WTC11 (cell line): Measurements from ENCODE around the gene GPR62. TPM values are rescaled to one million over a fixed set of nuclear protein-coding genes. Genes with fewer than 3 reads are reported as not detected.

ENCODE experiments used
- ATAC-seq: fragments of 200-7000 bp; cut with Tn5 transposase; 2 replicates; pipeline ENCODE4 v1.10.0; 2021; ENCODE audit warnings: mild to moderate bottlenecking, moderate library complexity
- CTCF ChIA-PET: fragments of 300-600 bp; sonication (Branson Sonifier 250); formaldehyde crosslinking; loops from one replicate; lab custom pipeline; 2021; ENCODE audit warnings: antibody characterized with exemption; lab: Charles Lee
- POLR2A ChIA-PET: fragments of 350-600 bp; sonication (Branson Sonifier 250); formaldehyde crosslinking; loops from one replicate; lab custom pipeline; 2021; ENCODE audit warnings: antibody characterized with exemption; lab: Charles Lee
- DNase-seq: peaks from one replicate; pipeline ENCODE4 v3.0.0; 2021; ENCODE audit warnings: low spot score
- H3K27ac Mint-ChIP-seq: 2 replicates; pipeline ENCODE4 v1.8.0; 2021; ENCODE audit warnings: mixed read lengths
- H3K27me3 Mint-ChIP-seq: 2 replicates; pipeline ENCODE4 v1.8.0; 2021; ENCODE audit warnings: low read depth, mild to moderate bottlenecking, moderate library complexity, mixed read lengths
- H3K36me3 Mint-ChIP-seq: 2 replicates; pipeline ENCODE4 v1.8.0; 2021; ENCODE audit warnings: mixed read lengths
- H3K4me1 Mint-ChIP-seq: 2 replicates; pipeline ENCODE4 v1.8.0; 2022; ENCODE audit warnings: mixed read lengths
- H3K4me3 Mint-ChIP-seq: 2 replicates; pipeline ENCODE4 v1.8.0; 2021; ENCODE audit warnings: mild to moderate bottlenecking, moderate library complexity, mixed read lengths
- H3K9me3 Mint-ChIP-seq: 2 replicates; pipeline ENCODE4 v1.8.0; 2021; ENCODE audit warnings: mixed read lengths
- CREB1 ChIP-seq: sonication (generic); formaldehyde crosslinking; IDR thresholded peaks from 2 replicates; pipeline ENCODE4 v1.8.0; 2023; ENCODE audit warnings: mild to moderate bottlenecking, missing genetic modification reagents
- FOXP1 ChIP-seq: sonication (generic); formaldehyde crosslinking; IDR thresholded peaks from 2 replicates; pipeline ENCODE4 v1.8.0; 2022; ENCODE audit warnings: missing genetic modification reagents, mild to moderate bottlenecking, moderate library complexity, borderline replicate concordance
- HMGA2 ChIP-seq: fragments of 250-450 bp; sonication (Bioruptor Pico); IDR thresholded peaks from 2 replicates; pipeline ENCODE4 v1.4.0; 2021; ENCODE audit warnings: mild to moderate bottlenecking, moderate library complexity
- MXD4 ChIP-seq: fragments of 250-450 bp; sonication (Bioruptor Pico); IDR thresholded peaks from 2 replicates; pipeline ENCODE4 v1.8.0; 2021; ENCODE audit warnings: mild to moderate bottlenecking, moderate library complexity, borderline replicate concordance
- MYBL2 ChIP-seq: sonication (generic); formaldehyde crosslinking; IDR thresholded peaks from 2 replicates; pipeline ENCODE4 v1.8.1; 2023; ENCODE audit warnings: mild to moderate bottlenecking, moderate library complexity, missing genetic modification reagents
- NFYB ChIP-seq: sonication (generic); formaldehyde crosslinking; conservative IDR thresholded peaks from 2 replicates; pipeline ENCODE4 v1.8.0; 2022; ENCODE audit warnings: low read depth, missing genetic modification reagents
- NR2C2 ChIP-seq: sonication (generic); formaldehyde crosslinking; IDR thresholded peaks from 2 replicates; pipeline ENCODE4 v1.8.0; 2022; ENCODE audit warnings: mild to moderate bottlenecking, missing genetic modification reagents
- NR3C1 ChIP-seq: sonication (generic); formaldehyde crosslinking; conservative IDR thresholded peaks from 2 replicates; pipeline ENCODE4 v1.8.1; 2023; ENCODE audit warnings: low read depth, mild to moderate bottlenecking, missing genetic modification reagents
- OVOL2 ChIP-seq: fragments of 250-450 bp; sonication (Bioruptor Pico); IDR thresholded peaks from 2 replicates; pipeline ENCODE4 v1.9.0; 2021; ENCODE audit warnings: mild to moderate bottlenecking, borderline replicate concordance
- RORB ChIP-seq: fragments of 250-450 bp; sonication (Bioruptor Pico); IDR thresholded peaks from 2 replicates; pipeline ENCODE4 v1.9.0; 2021; ENCODE audit warnings: mild to moderate bottlenecking
- SP1 ChIP-seq: sonication (generic); formaldehyde crosslinking; conservative IDR thresholded peaks from 2 replicates; pipeline ENCODE4 v1.8.1; 2022; ENCODE audit warnings: missing genetic modification reagents
- TCF7 ChIP-seq: sonication (generic); formaldehyde crosslinking; IDR thresholded peaks from 2 replicates; pipeline ENCODE4 v1.8.0; 2022; ENCODE audit warnings: mild to moderate bottlenecking, low read depth, missing genetic modification reagents, moderate library complexity
- total RNA-seq: library from RNA; stranded (reverse); gene quantifications from 3 replicates; pipeline ENCODE4 v1.2.3, GENCODE V29; 2021
- TF ChIP-seq, protein P1 (sequence below): sonication (generic); formaldehyde crosslinking; IDR thresholded peaks from 2 replicates; pipeline ENCODE4 v1.8.1; 2022; ENCODE audit warnings: low read depth, mild to moderate bottlenecking, moderate library complexity, missing genetic modification reagents, borderline replicate concordance
- TF ChIP-seq, protein P2 (sequence below): sonication (generic); formaldehyde crosslinking; IDR thresholded peaks from 2 replicates; pipeline ENCODE4 v1.8.1; 2023; ENCODE audit warnings: mild to moderate bottlenecking, missing genetic modification reagents, moderate library complexity
- TF ChIP-seq, protein P3 (sequence below): sonication (generic); formaldehyde crosslinking; IDR thresholded peaks from 2 replicates; pipeline ENCODE4 v1.8.0; 2022; ENCODE audit warnings: mild to moderate bottlenecking, missing genetic modification reagents
- TF ChIP-seq, protein P4 (sequence below): fragments of 200-600 bp; IDR thresholded peaks from 2 replicates; pipeline ENCODE4 v1.8.0; 2022; ENCODE audit warnings: antibody characterized with exemption
- TF ChIP-seq, protein P5 (sequence below): sonication (generic); formaldehyde crosslinking; IDR thresholded peaks from 2 replicates; pipeline ENCODE4 v1.8.0; 2023; ENCODE audit warnings: missing genetic modification reagents, mild to moderate bottlenecking, borderline replicate concordance
- TF ChIP-seq, protein P6 (sequence below): sonication (generic); formaldehyde crosslinking; IDR thresholded peaks from 2 replicates; pipeline ENCODE4 v1.8.1; 2023; ENCODE audit warnings: mild to moderate bottlenecking, missing genetic modification reagents, borderline replicate concordance
- TF ChIP-seq, protein P7 (sequence below): sonication (generic); formaldehyde crosslinking; IDR thresholded peaks from 2 replicates; pipeline ENCODE4 v1.8.0; 2023; ENCODE audit warnings: missing genetic modification reagents
- TF ChIP-seq, protein P8 (sequence below): sonication (generic); formaldehyde crosslinking; IDR thresholded peaks from 2 replicates; pipeline ENCODE4 v1.8.1; 2023; ENCODE audit warnings: mild to moderate bottlenecking, missing genetic modification reagents

Gene GPR62
- total RNA-seq, 1 experiment from 2014 or later, result 0.24 TPM

DNA sequence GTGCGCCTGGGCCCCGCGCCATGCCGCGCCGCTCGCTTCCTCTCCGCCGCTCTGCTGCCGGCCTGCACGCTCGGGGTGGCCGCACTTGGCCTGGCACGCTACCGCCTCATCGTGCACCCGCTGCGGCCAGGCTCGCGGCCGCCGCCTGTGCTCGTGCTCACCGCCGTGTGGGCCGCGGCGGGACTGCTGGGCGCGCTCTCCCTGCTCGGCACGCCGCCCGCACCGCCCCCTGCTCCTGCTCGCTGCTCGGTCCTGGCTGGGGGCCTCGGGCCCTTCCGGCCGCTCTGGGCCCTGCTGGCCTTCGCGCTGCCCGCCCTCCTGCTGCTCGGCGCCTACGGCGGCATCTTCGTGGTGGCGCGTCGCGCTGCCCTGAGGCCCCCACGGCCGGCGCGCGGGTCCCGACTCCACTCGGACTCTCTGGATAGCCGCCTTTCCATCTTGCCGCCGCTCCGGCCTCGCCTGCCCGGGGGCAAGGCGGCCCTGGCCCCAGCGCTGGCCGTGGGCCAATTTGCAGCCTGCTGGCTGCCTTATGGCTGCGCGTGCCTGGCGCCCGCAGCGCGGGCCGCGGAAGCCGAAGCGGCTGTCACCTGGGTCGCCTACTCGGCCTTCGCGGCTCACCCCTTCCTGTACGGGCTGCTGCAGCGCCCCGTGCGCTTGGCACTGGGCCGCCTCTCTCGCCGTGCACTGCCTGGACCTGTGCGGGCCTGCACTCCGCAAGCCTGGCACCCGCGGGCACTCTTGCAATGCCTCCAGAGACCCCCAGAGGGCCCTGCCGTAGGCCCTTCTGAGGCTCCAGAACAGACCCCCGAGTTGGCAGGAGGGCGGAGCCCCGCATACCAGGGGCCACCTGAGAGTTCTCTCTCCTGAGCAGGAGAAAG is 951 bp downstream of the GPR62 start:
- peak; percentile 86 for DNase-seq
- Mint-ChIP-seq H3K9me3 (no peaks in the 10 kb centered on the region), H3K4me1 (peaks cover 4% of the 10 kb centered on the region; the same call in 1 of the 2 replicates), H3K27ac (no peak overlapping the region), H3K27me3 (peaks cover 49% of the 10 kb centered on the region), H3K36me3 (no peaks in the 10 kb centered on the region), H3K4me3 (peak overlapping the region; percentile 54)
- ChIA-PET CTCF (interaction anchor here (0.8 to 3.1 kb wide), 10 partner anchors 10 to 237 kb away, joined by 3 to 21 read pairs (median 6); partner anchors contain the start of genes ABHD14A, ABHD14B, ACY1 and RRP9), POLR2A (no interaction called here)
- ATAC-seq, result peak; percentile 82
- TF ChIP-seq, protein P1, sequence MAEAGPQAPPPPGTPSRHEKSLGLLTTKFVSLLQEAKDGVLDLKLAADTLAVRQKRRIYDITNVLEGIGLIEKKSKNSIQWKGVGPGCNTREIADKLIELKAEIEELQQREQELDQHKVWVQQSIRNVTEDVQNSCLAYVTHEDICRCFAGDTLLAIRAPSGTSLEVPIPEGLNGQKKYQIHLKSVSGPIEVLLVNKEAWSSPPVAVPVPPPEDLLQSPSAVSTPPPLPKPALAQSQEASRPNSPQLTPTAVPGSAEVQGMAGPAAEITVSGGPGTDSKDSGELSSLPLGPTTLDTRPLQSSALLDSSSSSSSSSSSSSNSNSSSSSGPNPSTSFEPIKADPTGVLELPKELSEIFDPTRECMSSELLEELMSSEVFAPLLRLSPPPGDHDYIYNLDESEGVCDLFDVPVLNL (CRISPR knock-in tag), result no peak; the same call in 1 of the 2 replicates
- TF ChIP-seq, protein P2, sequence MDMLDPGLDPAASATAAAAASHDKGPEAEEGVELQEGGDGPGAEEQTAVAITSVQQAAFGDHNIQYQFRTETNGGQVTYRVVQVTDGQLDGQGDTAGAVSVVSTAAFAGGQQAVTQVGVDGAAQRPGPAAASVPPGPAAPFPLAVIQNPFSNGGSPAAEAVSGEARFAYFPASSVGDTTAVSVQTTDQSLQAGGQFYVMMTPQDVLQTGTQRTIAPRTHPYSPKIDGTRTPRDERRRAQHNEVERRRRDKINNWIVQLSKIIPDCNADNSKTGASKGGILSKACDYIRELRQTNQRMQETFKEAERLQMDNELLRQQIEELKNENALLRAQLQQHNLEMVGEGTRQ, result peak; percentile 54; the same call in 1 of the 2 replicates
- TF ChIP-seq SP1 (CRISPR knock-in tag) (no peak; the same call in none of the 2 replicates), NR3C1 (CRISPR knock-in tag) (peak; percentile 93), CREB1 (CRISPR knock-in tag) (no peak), RORB (CRISPR knock-in tag) (no peak), FOXP1 (CRISPR knock-in tag) (peak; percentile 99), NR2C2 (CRISPR knock-in tag) (0 out of 2 replicates have a peak, but pooled peaks have one; percentile 10), HMGA2 (CRISPR knock-in tag) (no peak), MXD4 (CRISPR knock-in tag) (no peak), MYBL2 (no peak), OVOL2 (no peak), NFYB (CRISPR knock-in tag) (no peak), TCF7 (CRISPR knock-in tag) (0 out of 2 replicates have a peak, but pooled peaks have one; percentile 97)
- TF ChIP-seq, protein P3, sequence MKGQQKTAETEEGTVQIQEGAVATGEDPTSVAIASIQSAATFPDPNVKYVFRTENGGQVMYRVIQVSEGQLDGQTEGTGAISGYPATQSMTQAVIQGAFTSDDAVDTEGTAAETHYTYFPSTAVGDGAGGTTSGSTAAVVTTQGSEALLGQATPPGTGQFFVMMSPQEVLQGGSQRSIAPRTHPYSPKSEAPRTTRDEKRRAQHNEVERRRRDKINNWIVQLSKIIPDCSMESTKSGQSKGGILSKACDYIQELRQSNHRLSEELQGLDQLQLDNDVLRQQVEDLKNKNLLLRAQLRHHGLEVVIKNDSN (CRISPR knock-in tag), result peak; percentile 59; the same call in 1 of the 2 replicates
- TF ChIP-seq, protein P4, sequence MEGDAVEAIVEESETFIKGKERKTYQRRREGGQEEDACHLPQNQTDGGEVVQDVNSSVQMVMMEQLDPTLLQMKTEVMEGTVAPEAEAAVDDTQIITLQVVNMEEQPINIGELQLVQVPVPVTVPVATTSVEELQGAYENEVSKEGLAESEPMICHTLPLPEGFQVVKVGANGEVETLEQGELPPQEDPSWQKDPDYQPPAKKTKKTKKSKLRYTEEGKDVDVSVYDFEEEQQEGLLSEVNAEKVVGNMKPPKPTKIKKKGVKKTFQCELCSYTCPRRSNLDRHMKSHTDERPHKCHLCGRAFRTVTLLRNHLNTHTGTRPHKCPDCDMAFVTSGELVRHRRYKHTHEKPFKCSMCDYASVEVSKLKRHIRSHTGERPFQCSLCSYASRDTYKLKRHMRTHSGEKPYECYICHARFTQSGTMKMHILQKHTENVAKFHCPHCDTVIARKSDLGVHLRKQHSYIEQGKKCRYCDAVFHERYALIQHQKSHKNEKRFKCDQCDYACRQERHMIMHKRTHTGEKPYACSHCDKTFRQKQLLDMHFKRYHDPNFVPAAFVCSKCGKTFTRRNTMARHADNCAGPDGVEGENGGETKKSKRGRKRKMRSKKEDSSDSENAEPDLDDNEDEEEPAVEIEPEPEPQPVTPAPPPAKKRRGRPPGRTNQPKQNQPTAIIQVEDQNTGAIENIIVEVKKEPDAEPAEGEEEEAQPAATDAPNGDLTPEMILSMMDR, result peak; percentile 67
- TF ChIP-seq, protein P5, sequence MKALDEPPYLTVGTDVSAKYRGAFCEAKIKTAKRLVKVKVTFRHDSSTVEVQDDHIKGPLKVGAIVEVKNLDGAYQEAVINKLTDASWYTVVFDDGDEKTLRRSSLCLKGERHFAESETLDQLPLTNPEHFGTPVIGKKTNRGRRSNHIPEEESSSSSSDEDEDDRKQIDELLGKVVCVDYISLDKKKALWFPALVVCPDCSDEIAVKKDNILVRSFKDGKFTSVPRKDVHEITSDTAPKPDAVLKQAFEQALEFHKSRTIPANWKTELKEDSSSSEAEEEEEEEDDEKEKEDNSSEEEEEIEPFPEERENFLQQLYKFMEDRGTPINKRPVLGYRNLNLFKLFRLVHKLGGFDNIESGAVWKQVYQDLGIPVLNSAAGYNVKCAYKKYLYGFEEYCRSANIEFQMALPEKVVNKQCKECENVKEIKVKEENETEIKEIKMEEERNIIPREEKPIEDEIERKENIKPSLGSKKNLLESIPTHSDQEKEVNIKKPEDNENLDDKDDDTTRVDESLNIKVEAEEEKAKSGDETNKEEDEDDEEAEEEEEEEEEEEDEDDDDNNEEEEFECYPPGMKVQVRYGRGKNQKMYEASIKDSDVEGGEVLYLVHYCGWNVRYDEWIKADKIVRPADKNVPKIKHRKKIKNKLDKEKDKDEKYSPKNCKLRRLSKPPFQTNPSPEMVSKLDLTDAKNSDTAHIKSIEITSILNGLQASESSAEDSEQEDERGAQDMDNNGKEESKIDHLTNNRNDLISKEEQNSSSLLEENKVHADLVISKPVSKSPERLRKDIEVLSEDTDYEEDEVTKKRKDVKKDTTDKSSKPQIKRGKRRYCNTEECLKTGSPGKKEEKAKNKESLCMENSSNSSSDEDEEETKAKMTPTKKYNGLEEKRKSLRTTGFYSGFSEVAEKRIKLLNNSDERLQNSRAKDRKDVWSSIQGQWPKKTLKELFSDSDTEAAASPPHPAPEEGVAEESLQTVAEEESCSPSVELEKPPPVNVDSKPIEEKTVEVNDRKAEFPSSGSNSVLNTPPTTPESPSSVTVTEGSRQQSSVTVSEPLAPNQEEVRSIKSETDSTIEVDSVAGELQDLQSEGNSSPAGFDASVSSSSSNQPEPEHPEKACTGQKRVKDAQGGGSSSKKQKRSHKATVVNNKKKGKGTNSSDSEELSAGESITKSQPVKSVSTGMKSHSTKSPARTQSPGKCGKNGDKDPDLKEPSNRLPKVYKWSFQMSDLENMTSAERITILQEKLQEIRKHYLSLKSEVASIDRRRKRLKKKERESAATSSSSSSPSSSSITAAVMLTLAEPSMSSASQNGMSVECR (CRISPR knock-in tag), result peak; percentile 96
- TF ChIP-seq, protein P6, sequence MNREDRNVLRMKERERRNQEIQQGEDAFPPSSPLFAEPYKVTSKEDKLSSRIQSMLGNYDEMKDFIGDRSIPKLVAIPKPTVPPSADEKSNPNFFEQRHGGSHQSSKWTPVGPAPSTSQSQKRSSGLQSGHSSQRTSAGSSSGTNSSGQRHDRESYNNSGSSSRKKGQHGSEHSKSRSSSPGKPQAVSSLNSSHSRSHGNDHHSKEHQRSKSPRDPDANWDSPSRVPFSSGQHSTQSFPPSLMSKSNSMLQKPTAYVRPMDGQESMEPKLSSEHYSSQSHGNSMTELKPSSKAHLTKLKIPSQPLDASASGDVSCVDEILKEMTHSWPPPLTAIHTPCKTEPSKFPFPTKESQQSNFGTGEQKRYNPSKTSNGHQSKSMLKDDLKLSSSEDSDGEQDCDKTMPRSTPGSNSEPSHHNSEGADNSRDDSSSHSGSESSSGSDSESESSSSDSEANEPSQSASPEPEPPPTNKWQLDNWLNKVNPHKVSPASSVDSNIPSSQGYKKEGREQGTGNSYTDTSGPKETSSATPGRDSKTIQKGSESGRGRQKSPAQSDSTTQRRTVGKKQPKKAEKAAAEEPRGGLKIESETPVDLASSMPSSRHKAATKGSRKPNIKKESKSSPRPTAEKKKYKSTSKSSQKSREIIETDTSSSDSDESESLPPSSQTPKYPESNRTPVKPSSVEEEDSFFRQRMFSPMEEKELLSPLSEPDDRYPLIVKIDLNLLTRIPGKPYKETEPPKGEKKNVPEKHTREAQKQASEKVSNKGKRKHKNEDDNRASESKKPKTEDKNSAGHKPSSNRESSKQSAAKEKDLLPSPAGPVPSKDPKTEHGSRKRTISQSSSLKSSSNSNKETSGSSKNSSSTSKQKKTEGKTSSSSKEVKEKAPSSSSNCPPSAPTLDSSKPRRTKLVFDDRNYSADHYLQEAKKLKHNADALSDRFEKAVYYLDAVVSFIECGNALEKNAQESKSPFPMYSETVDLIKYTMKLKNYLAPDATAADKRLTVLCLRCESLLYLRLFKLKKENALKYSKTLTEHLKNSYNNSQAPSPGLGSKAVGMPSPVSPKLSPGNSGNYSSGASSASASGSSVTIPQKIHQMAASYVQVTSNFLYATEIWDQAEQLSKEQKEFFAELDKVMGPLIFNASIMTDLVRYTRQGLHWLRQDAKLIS, result no peak
- TF ChIP-seq, protein P7, sequence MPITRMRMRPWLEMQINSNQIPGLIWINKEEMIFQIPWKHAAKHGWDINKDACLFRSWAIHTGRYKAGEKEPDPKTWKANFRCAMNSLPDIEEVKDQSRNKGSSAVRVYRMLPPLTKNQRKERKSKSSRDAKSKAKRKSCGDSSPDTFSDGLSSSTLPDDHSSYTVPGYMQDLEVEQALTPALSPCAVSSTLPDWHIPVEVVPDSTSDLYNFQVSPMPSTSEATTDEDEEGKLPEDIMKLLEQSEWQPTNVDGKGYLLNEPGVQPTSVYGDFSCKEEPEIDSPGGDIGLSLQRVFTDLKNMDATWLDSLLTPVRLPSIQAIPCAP, result no peak
- TF ChIP-seq, protein P8, sequence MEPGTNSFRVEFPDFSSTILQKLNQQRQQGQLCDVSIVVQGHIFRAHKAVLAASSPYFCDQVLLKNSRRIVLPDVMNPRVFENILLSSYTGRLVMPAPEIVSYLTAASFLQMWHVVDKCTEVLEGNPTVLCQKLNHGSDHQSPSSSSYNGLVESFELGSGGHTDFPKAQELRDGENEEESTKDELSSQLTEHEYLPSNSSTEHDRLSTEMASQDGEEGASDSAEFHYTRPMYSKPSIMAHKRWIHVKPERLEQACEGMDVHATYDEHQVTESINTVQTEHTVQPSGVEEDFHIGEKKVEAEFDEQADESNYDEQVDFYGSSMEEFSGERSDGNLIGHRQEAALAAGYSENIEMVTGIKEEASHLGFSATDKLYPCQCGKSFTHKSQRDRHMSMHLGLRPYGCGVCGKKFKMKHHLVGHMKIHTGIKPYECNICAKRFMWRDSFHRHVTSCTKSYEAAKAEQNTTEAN (CRISPR knock-in tag), result no peak
